ENCODE data around the gene ORC6.
"Not testable (repeated sequence)": the region's sequence is repeated elsewhere in the genome, so short reads cannot be mapped to it uniquely, and the experiment has no call there.

The ORC6 gene, protein sequence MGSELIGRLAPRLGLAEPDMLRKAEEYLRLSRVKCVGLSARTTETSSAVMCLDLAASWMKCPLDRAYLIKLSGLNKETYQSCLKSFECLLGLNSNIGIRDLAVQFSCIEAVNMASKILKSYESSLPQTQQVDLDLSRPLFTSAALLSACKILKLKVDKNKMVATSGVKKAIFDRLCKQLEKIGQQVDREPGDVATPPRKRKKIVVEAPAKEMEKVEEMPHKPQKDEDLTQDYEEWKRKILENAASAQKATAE

DNA sequence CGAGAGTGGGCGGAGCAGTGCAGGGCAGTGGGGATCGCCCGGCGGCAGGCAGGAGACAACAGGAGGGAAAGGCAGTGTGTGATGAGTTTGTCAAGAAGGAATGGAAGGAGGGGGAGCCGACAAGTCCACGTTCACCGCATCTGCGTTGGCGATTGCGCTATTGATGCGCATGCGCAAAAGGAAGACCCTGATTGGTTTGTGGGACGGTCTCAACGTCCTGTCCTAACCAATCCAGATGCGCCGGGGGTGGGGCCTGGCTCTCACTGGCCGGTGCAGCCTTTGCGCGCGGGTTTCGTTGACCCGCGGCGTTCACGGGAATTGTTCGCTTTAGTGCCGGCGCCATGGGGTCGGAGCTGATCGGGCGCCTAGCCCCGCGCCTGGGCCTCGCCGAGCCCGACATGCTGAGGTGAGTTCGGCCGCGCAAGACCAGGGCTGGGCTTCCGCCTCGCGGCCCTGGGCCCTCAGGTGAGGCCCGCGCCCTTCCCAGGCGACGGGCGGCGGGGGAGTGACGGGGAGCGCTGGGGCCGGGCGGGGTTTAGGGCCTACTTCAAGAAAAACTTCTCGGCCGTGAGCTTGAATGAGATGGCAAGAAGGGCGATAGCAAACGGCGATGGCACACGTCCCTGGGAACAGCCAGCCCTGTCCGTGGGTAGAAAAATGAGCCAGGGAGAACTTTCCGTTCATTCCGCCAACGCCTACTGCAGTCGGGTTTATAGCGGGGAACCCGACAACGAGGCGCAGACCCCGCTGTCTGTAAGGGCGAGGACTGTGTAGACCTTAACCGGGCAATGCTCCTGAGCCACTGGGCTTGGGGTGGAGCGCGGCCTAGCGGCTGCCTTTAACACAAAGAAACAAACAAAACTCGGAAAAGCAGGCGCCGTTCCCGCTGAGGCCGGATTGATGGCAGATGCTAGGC, at the start of gene ORC6:
Gene ORC6 (plus strand): TSS at position 295 of the 916 bp plus-strand sequence. CDS start 47 bp downstream, at position 342.
- peak; percentile 91 to 99 for DNase-seq (ENCODE audit: low spot score in 2 of 2)
- Histone ChIP-seq H3K4me3 (peak within 1 kb of the TSS; percentile 90), H3K36me3 (replicated peaks) (peaks cover 21% of the 10 kb centered on the region), H3K27me3 (ENCODE audit: low read depth) (no peaks in the 10 kb centered on the region), H3K4me1 (peaks cover 30% of the 10 kb centered on the region), H3K9me3 (no peaks in the 10 kb centered on the region)
- in situ Hi-C loops (cut with MboI; ENCODE audit: low sequenced_read_pairs): no loop called here

DNA sequence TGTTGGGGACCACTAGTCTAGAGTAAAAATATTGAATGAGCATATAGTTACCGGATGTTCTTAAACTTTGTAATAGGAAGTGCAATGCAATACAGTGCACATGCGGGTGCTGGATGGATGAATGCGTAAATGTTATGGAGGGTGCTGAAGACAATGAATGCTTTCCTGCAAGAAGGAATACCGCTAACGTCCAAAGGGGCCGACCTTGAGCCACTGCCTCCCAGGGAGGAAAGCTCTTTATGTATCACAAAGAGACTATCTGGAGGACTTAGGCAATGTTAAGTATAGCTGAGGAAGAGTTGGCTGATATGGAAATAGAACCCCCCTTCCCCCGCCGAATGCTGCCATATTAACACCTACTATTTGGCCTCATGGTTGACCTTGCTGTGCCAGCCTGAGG, 40.8 kb upstream of the ORC6 start:
- in situ Hi-C loops (cut with MboI; ENCODE audit: low sequenced_read_pairs): no loop called here
- H3K4me1 ChIP-seq: no peaks in the 10 kb centered on the region
- no peak overlapping the region for H3K4me3 ChIP-seq
- DNase-seq (ENCODE audit: low spot score in 2 of 2): peak in 1 of 2 experiments; percentile 28
- H3K36me3 ChIP-seq (replicated peaks): no peaks in the 10 kb centered on the region
- peaks cover 2% of the 10 kb centered on the region; the same call in 1 of the 2 replicates for H3K9me3 ChIP-seq
- no peaks in the 10 kb centered on the region for H3K27me3 ChIP-seq (ENCODE audit: low read depth)

DNA sequence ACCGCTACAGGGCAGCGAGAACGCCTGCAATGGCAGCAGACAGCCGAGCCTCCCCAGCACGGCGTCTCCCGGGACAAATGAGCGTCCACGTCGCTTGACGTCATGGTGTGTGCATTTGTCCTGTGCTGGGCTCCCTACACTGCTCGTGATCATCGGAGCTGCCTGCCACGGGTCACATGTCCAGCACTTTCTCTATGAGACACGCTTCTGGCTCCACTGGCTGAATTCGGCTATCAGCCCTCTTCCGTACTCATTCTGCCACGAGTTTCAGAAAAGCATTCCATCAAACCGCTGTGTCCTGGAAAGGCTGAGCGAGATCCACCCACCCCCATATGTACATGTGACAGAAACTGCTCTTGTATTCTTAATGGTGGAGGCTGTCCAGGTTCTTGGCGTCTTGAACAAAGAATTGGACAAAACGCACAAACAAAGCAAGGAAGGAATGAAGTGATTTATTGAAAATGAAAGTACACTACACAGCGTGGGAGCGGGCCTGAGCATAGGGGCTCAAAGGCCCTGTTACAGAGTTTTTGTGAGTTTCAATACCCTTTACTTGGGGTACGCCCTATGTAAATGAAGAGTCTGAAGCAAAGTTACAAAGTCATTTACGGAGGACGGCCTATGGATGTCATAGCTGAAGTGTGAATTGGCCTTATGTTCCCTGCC, 39.7 kb upstream of the ORC6 start:
- no peak overlapping the region for H3K4me3 ChIP-seq

DNA sequence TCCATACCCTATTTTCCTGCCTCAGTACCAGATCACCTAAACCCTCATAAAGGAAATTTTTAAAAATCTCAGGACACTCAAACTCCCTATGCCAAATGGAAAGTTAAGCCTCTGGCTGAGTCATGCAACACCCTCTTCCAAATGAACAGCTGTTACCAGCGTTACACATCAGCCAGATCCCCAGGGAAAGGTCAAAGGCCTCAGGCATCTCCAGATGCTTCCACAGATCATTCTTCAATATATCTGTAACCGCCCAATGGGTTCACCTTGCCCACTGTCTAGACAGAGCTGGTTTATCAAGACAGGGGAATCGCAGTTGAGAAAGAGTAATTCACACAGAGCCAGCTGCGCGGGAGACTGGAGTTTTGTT, 39.2 kb upstream of the ORC6 start:
- Histone ChIP-seq H3K4me1 (no peaks in the 10 kb centered on the region), H3K4me3 (no peak overlapping the region), H3K9me3 (no peaks in the 10 kb centered on the region), H3K36me3 (replicated peaks) (no peaks in the 10 kb centered on the region), H3K27me3 (ENCODE audit: low read depth) (no peaks in the 10 kb centered on the region)
- in situ Hi-C loops (cut with MboI; ENCODE audit: low sequenced_read_pairs): no loop called here
- DNase-seq (ENCODE audit: low spot score in 2 of 2): no peak

More for the DNA sequence above, 39.7 kb upstream of the ORC6 start:
- DNase-seq (ENCODE audit: low spot score in 2 of 2): no peak
- Histone ChIP-seq H3K27me3 (ENCODE audit: low read depth) (no peaks in the 10 kb centered on the region), H3K36me3 (replicated peaks) (no peaks in the 10 kb centered on the region), H3K4me1 (no peaks in the 10 kb centered on the region), H3K9me3 (peaks cover 2% of the 10 kb centered on the region; the same call in 1 of the 2 replicates)
- in situ Hi-C loops (cut with MboI; ENCODE audit: low sequenced_read_pairs): no loop called here

DNA sequence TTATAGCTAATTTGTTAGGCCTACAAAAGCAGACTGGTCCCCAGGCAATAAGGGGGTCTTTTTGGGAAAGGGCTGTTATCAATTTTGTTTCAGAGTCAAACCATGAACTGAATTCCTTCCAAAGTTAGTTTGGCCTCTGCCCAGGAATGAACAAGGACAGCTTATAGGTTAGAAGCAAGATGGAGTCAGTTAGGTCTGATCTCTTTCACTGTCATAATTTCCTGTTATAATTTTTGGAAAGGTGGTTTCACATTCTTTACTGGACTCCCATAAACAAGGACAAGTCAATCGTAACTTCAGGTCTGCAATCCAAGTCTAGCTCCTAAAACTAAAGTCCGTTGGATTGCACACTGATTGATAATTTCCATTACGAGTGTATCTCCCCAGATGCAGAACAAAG, 38.2 kb upstream of the ORC6 start:
- Histone ChIP-seq H3K36me3 (replicated peaks) (no peaks in the 10 kb centered on the region), H3K4me3 (no peak overlapping the region), H3K9me3 (no peaks in the 10 kb centered on the region), H3K4me1 (no peaks in the 10 kb centered on the region), H3K27me3 (ENCODE audit: low read depth) (no peaks in the 10 kb centered on the region)
- in situ Hi-C loops (cut with MboI; ENCODE audit: low sequenced_read_pairs): no loop called here
- no peak for DNase-seq (ENCODE audit: low spot score in 2 of 2)

DNA sequence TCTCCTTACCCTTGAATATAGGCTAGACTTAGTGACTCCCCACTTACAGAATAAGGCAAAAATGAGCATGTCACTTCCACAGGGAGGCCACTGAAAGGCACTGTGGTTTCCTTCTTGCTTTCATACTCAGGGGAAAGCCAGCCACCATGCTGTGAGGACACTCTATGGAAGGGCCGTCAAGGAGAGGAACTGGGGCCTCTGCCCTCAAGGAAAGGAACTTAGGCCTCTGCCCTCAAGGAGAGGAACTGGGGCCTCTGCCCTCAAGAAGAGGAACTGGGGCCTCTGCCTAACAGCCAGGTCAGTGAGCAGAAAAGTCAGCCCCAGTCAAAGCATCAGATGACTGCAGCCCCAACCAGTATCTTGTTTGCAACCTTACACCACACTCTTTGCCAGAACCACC, 30.5 kb upstream of the ORC6 start:
- Histone ChIP-seq H3K27me3 (ENCODE audit: low read depth) (no peaks in the 10 kb centered on the region), H3K36me3 (replicated peaks) (peaks cover 33% of the 10 kb centered on the region), H3K4me3 (no peak overlapping the region), H3K9me3 (no peaks in the 10 kb centered on the region), H3K4me1 (no peaks in the 10 kb centered on the region)
- in situ Hi-C loops (cut with MboI; ENCODE audit: low sequenced_read_pairs): no loop called here
- DNase-seq (ENCODE audit: low spot score in 2 of 2): no peak

DNA sequence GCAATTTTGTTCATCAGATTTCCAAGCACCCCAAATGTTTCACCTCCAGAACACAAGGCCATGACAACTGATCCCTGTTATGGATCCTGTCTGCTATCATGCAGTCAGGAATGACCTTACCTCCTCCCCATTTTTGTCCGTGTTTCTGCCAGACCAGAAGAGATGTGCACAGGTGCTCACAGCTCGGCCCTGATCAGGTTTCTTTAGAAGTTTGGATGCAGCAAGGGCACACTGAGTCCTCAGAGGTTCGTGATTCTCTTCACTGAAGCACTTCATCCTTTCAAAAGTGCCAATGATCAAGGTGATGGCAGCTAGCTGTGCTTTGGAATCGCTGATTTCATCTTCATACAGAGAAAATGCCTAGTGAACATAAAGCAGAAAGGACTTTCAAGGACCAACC, 27.3 kb upstream of the ORC6 start:
- in situ Hi-C loops (cut with MboI; ENCODE audit: low sequenced_read_pairs): no loop called here

DNA sequence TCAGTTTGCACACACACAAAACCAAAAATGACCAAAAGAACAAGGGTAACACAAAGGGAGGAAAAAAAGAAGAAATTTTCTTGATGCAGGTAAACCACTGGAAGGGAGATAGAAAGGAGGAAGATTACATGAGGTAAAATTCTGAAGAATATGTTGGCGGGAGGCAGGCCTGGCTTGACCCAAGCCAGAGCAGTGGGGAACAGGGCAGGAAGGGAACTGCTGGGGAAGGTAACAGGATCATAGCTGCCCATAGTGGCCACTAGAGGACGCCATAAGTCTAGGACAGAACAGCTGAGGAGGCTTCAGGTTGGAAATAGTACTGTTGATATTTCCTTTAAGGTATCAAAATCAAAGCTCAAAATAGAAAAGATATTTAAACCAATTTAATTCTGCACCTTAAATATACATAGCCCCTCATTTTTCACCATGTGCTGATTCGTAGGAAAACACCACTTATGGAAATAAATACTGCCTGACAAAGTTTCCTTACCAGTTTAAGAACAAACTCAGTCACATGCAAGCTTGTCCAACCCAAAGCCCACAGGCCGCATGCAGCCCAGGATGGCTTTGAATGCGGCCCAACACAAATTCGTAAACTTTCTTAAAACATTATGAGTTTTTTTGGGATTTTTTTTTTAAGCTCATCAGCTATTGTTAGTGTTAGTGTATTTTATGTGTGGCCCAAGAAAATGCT, 16.0 kb upstream of the ORC6 start:
- H3K9me3 ChIP-seq: no peaks in the 10 kb centered on the region
- H3K4me1 ChIP-seq: no peaks in the 10 kb centered on the region
- in situ Hi-C loops (cut with MboI; ENCODE audit: low sequenced_read_pairs): no loop called here
- no peak overlapping the region for H3K4me3 ChIP-seq
- no peaks in the 10 kb centered on the region for H3K27me3 ChIP-seq (ENCODE audit: low read depth)
- DNase-seq (ENCODE audit: low spot score in 2 of 2): peak; percentile 57 to 66
- H3K36me3 ChIP-seq (replicated peaks): peaks cover 53% of the 10 kb centered on the region

More for the DNA sequence above, 27.3 kb upstream of the ORC6 start:
- H3K4me1 ChIP-seq: no peaks in the 10 kb centered on the region
- H3K4me3 ChIP-seq: no peak overlapping the region
- no peaks in the 10 kb centered on the region for H3K9me3 ChIP-seq
- peaks cover 45% of the 10 kb centered on the region for H3K36me3 ChIP-seq (replicated peaks)
- no peak for DNase-seq (ENCODE audit: low spot score in 2 of 2)
- no peaks in the 10 kb centered on the region for H3K27me3 ChIP-seq (ENCODE audit: low read depth)

DNA sequence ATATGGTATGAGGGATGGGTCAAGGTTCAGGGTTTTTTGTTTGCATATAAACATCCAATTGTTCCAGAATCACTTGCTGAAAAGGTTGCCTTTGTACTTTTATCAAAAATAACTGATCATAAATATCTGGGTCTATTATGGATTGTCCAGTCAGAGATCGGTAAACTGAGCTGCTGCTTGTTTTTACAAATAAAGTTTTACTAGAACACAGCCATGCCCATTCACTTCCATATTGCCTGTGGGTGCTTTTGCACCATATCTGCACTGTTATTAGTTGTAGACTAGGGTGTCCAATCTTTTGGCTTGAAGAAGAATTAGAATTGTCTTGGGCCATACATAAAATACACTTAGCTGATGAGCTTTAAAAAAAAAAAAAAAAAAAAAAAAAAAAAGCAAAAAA, 11.5 kb upstream of the ORC6 start:
- H3K4me1 ChIP-seq; H3K4me3 ChIP-seq; DNase-seq (ENCODE audit: low spot score in 2 of 2); H3K27me3 ChIP-seq (ENCODE audit: low read depth); H3K9me3 ChIP-seq; in situ Hi-C loops (cut with MboI; ENCODE audit: low sequenced_read_pairs): not testable (repeated sequence)
- peaks cover 38% of the 10 kb centered on the region for H3K36me3 ChIP-seq (replicated peaks)

DNA sequence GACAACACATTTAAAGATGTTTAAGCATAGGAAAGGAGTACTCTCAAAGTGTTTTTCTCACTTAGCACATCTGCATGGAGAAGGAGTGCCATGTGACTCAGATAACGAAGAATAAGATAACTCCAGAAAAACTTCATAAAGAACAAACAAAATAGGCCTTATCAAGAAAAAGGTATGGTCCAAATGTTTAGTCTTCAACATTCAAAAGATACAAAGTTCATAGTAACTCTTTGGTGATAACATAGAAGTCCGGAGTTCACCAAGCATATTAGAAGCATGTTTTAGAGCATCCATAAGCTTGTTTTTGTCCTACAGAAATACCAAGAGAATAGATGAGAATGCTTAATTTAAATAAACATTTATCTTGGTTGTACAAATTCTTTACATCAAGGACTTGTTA, 7.6 kb upstream of the ORC6 start:
- H3K9me3 ChIP-seq; in situ Hi-C loops (cut with MboI; ENCODE audit: low sequenced_read_pairs); H3K27me3 ChIP-seq (ENCODE audit: low read depth); H3K4me3 ChIP-seq; DNase-seq (ENCODE audit: low spot score in 2 of 2): not testable (repeated sequence)
- H3K36me3 ChIP-seq (replicated peaks): peaks cover 19% of the 10 kb centered on the region
- H3K4me1 ChIP-seq: peaks cover 22% of the 10 kb centered on the region

DNA sequence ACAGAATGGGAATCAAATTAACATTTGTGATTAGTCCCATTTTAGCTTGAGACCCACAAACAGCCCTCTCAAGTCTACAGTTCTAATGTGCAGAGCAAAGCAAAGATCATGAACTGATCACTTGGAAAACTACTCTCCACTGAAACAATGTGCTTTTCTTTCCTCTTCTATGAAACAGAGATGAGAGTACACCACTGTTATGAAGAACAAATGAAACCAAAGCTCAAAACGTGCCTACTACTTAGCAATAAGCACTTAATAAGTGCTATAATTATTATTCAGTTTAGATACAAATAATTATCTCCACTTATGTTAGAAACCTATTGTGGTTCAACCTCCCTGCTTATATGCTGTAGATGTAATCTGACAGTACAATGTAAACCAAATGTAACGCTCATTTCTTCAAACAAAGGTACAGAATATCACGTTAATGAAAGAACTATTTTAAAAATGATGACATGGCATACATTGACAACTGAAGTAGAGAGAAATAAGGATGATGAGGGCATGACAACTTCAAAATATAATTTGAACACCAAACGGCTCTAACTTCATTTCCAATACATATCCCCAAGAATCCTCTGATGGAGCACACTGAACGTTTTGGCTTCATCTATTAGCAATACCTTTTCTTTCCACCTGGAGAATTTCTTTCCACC, 2.5 kb upstream of the ORC6 start:
- Histone ChIP-seq H3K9me3 (no peaks in the 10 kb centered on the region), H3K4me3 (peak overlapping the region; percentile 90), H3K27me3 (ENCODE audit: low read depth) (no peaks in the 10 kb centered on the region), H3K4me1 (peaks cover 30% of the 10 kb centered on the region), H3K36me3 (replicated peaks) (peaks cover 7% of the 10 kb centered on the region)
- DNase-seq (ENCODE audit: low spot score in 2 of 2): no peak
- in situ Hi-C loops (cut with MboI; ENCODE audit: low sequenced_read_pairs): no loop called here

DNA sequence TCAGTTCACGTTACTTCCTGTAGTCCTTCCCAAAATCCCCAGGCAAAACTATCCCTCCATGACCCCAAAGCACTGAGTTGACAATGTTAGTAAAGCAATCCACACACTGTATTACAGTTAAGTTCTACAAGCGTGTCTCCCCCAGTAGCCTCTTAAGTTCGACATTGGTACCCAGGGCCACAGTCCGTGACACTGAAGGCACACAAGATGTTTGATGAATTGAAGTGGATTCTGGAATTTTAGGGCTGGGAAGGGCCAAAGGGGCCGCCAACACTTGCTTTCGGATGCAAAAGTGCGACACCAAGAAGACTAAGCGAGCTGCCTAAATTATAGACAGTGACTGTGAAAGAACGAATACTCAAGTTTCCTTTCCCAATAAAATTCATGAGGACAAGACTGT, 2.0 kb upstream of the ORC6 start:
- H3K36me3 ChIP-seq (replicated peaks): peaks cover 12% of the 10 kb centered on the region
- in situ Hi-C loops (cut with MboI; ENCODE audit: low sequenced_read_pairs): no loop called here
- DNase-seq (ENCODE audit: low spot score in 2 of 2): peak in 1 of 2 experiments; percentile 10
- H3K27me3 ChIP-seq (ENCODE audit: low read depth): no peaks in the 10 kb centered on the region
- H3K9me3 ChIP-seq: no peaks in the 10 kb centered on the region
- peak overlapping the region; percentile 90 for H3K4me3 ChIP-seq
- peaks cover 30% of the 10 kb centered on the region for H3K4me1 ChIP-seq

DNA sequence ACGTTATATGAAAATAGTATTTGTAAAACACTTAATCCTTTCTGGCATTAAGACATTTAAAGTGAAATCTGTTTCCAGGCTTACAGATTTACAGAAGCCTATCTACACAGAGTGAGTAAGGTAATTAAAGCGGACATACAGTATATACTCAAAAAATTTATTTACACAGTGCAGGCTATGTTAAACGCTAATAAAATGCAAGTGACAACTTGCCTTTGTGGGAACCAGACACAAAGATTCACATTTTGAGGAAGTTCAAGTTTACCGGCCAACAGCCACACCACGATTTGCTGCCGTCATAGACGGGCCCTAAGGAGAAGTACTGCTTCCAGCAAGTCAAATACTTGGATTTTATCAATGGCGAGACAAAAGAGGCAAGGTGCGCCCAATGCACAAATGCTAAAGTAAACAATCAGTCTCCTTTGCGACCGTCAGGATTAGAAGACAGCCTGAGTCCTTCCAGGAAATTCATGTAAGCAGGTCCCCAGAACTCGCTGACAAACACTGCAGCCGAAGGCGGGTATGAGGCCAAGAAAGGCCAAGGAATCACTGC, 1.3 kb upstream of the ORC6 start:
- Histone ChIP-seq H3K27me3 (ENCODE audit: low read depth) (no peaks in the 10 kb centered on the region), H3K36me3 (replicated peaks) (peaks cover 17% of the 10 kb centered on the region), H3K4me3 (peak overlapping the region; percentile 90), H3K9me3 (no peaks in the 10 kb centered on the region), H3K4me1 (peaks cover 30% of the 10 kb centered on the region)
- in situ Hi-C loops (cut with MboI; ENCODE audit: low sequenced_read_pairs): no loop called here
- DNase-seq (ENCODE audit: low spot score in 2 of 2): peak in 1 of 2 experiments; percentile 70
